Left ventricle myocardium inferior (tissue), 1 donor: Measurements from ENCODE around the gene MYO18B. TPM values are rescaled to one million over a fixed set of nuclear protein-coding genes. Genes with fewer than 3 reads are reported as not detected.

Experiments
- DNase-seq: peaks from one replicate; pipeline ENCODE4 v3.0.0-alpha.2; 2020
- H3K27ac ChIP-seq: fragments of 200-600 bp; replicated peaks from 2 replicates; pipeline ENCODE4 v1.8.0; 2021
- H3K27me3 ChIP-seq: fragments of 200-600 bp; 2 replicates; pipeline ENCODE4 v1.8.0; 2021; ENCODE audit warnings: low read depth
- H3K36me3 ChIP-seq: fragments of 200-600 bp; 2 replicates; pipeline ENCODE4 v1.8.0; 2021
- H3K4me1 ChIP-seq: fragments of 200-600 bp; 2 replicates; pipeline ENCODE4 v1.8.0; 2021
- H3K4me3 ChIP-seq: fragments of 200-600 bp; 2 replicates; pipeline ENCODE4 v1.8.0; 2021; ENCODE audit warnings: mild to moderate bottlenecking, moderate library complexity
- H3K9me3 ChIP-seq: fragments of 200-600 bp; replicated peaks from 2 replicates; pipeline ENCODE4 v1.8.0; 2021
- CTCF ChIP-seq: fragments of 200-600 bp; IDR thresholded peaks from 2 replicates; pipeline ENCODE4 v1.8.0; 2021; ENCODE audit warnings: antibody characterized with exemption, mild to moderate bottlenecking, borderline replicate concordance
- intact Hi-C: fragments of 100-400 bp; cut with micrococcal nuclease; formaldehyde crosslinking; loops from one replicate; pipeline ENCODE4 v1.11.0; 2022
- total RNA-seq: library from RNA; stranded (reverse); fragmentation: NEBNext Ultra II Directional; extraction: Animal tissue kit (Norgen Biotek cat#: 25700); gene quantifications from one replicate; pipeline ENCODE4 v1.2.1, GENCODE V29; 2021
- donor health status: DM: no; HTN: yes; CAD: no; lungs with severe emphysema.

MYO18B gene
- total RNA-seq, 1 donor from 2014 or later = 163 TPM

GRCh38 chr22:25763239-25763777 lies 21.3 kb downstream of the MYO18B start:
- intact Hi-C loops = no loop called here
- Histone ChIP-seq H3K27me3 (no peaks in the 10 kb centered on the region), H3K4me1 (peaks cover 71% of the 10 kb centered on the region), H3K9me3 (peaks cover 16% of the 10 kb centered on the region), H3K27ac (peak overlapping the region; percentile 76), H3K4me3 (no peak overlapping the region), H3K36me3 (peaks cover 32% of the 10 kb centered on the region)
- no peak for DNase-seq
- no peak for TF ChIP-seq CTCF

- Histone ChIP-seq H3K9me3 (peaks cover 16% of the 10 kb centered on the region), H3K27ac (peak overlapping the region; percentile 76), H3K36me3 (peaks cover 41% of the 10 kb centered on the region), H3K4me1 (peaks cover 62% of the 10 kb centered on the region), H3K27me3 (no peaks in the 10 kb centered on the region), H3K4me3 (no peak overlapping the region)
- DNase-seq = no peak
- no peak for TF ChIP-seq CTCF
- intact Hi-C loops = no loop called here
These were observed 22.5 kb downstream of the MYO18B start for GRCh38 chr22:25764270-25765015.

GRCh38 chr22:25765016-25765367 lies 23.0 kb downstream of the MYO18B start:
- Histone ChIP-seq H3K36me3 (peaks cover 45% of the 10 kb centered on the region), H3K27ac (peak overlapping the region; percentile 76), H3K4me3 (no peak overlapping the region), H3K9me3 (peaks cover 16% of the 10 kb centered on the region), H3K27me3 (no peaks in the 10 kb centered on the region), H3K4me1 (peaks cover 57% of the 10 kb centered on the region)
- intact Hi-C loops = no loop called here
- no peak for DNase-seq
- TF ChIP-seq CTCF = no peak

GRCh38 chr22:25765801-25766200 lies 23.8 kb downstream of the MYO18B start:
- Histone ChIP-seq H3K4me3 (no peak overlapping the region), H3K4me1 (peaks cover 49% of the 10 kb centered on the region), H3K27me3 (no peaks in the 10 kb centered on the region), H3K27ac (peak overlapping the region; percentile 76), H3K9me3 (peaks cover 16% of the 10 kb centered on the region), H3K36me3 (peaks cover 50% of the 10 kb centered on the region)
- DNase-seq = no peak
- intact Hi-C loops = no loop called here
- no peak for TF ChIP-seq CTCF

- TF ChIP-seq CTCF = no peak
- Histone ChIP-seq H3K9me3 (peaks cover 16% of the 10 kb centered on the region), H3K36me3 (peaks cover 55% of the 10 kb centered on the region)
These were observed 24.4 kb downstream of the MYO18B start for GRCh38 chr22:25766418-25766817.

More at GRCh38 chr22:25766418-25766817, 24.4 kb downstream of the MYO18B start:
- no peak overlapping the region for H3K4me3 ChIP-seq
- DNase-seq = no peak
- peak overlapping the region; percentile 76 for H3K27ac ChIP-seq
- H3K4me1 ChIP-seq = peaks cover 43% of the 10 kb centered on the region
- no peaks in the 10 kb centered on the region for H3K27me3 ChIP-seq
- intact Hi-C loops = no loop called here
